OCI-LY3 (cell line): ENCODE data around the gene NFIB.

Source experiments
- CTCF ChIP-seq: fragments of 200-600, 300-600 bp; sonication (generic); IDR thresholded peaks from 2 replicates; pipeline ENCODE4 v1.5.1; 2014; ENCODE audit warnings: antibody characterized with exemption, low read length, low read depth
- EZH2phosphoT487 ChIP-seq: fragments of 200-600 bp; shearing (Covaris generic); IDR thresholded peaks from 2 replicates; pipeline ENCODE4 v1.6.1; 2018; ENCODE audit warnings: antibody characterized with exemption, mixed run types, low read depth

GRCh38 chr9:14209399-14210345 is 104.3 kb downstream of the NFIB start:
- TF ChIP-seq CTCF (no peak), EZH2phosphoT487 (no peak)
